Lower leg skin (tissue), 4 donors: ENCODE data around the gene GADD45B. TPM values are rescaled to one million over a fixed set of nuclear protein-coding genes. Genes with fewer than 3 reads are reported as not detected.
A peak's percentile ranks its signal among the peaks of the same experiment; 100 is the strongest.

Experiments
- DNase-seq, 2 donors: peaks; one replicate each; pipeline ENCODE4 v3.0.0-alpha.2; 2019; ENCODE audit warnings: low spot score in 2 of 2
- H3K4me3 ChIP-seq: fragments of 200-600 bp; sonication (generic); 2 replicates; pipeline ENCODE4 v1.5.1; 2017; ENCODE audit warnings: mild to moderate bottlenecking, low read depth; ENCODE audit not compliant: poor library complexity, severe bottlenecking
- CTCF ChIP-seq, 3 donors: fragments of 450-650 bp; IDR thresholded peaks; one replicate each; pipeline ENCODE4 v1.5.1; 2016; ENCODE audit warnings: antibody characterized with exemption in 3 of 3, mild to moderate bottlenecking in 3 of 3, moderate library complexity in 2 of 3
- POLR2A ChIP-seq, 2 donors: fragments of 450-650 bp; IDR thresholded peaks; one replicate each; pipeline ENCODE4 v1.6.1; 2016 to 2017; ENCODE audit warnings: antibody characterized with exemption in 2 of 2, mild to moderate bottlenecking in 1 of 2, moderate library complexity in 1 of 2
- WGBS, 2 donors: methylation state at CpG; one replicate each; pipeline ENCODE4 v1.1.5; 2018; 5-methylcytosine and 5-hydroxymethylcytosine counted together
- intact Hi-C: fragments of 100-400 bp; cut with DNase I; formaldehyde crosslinking; loops from one replicate; pipeline ENCODE4 v1.15.0; 2023; ENCODE audit warnings: low total_unique reads
- total RNA-seq, 4 donors: library from RNA; depleted of rRNA; stranded (reverse); fragments of >200 nt; gene quantifications; one replicate each; pipeline ENCODE4 v1.1.0, GENCODE V29; 2016

GADD45B gene
- total RNA-seq, 4 donors from 2014 or later: 74.0 to 205 (median 106) TPM

GRCh38 chr19:2481466-2481865, 5.5 kb downstream of the GADD45B start:
- 89 to 94% methylated on average over 13 to 16 of the region's 16 CpGs for WGBS, 2 donors
- intact Hi-C loops: no loop called here
- H3K4me3 ChIP-seq: no peak overlapping the region
- TF ChIP-seq CTCF (IDR thresholded peaks at IDR 0.05) (no peak), POLR2A (IDR thresholded peaks at IDR 0.05) (no peak)
- peak in 1 of 2 donors; percentile 85 for DNase-seq

DNA sequence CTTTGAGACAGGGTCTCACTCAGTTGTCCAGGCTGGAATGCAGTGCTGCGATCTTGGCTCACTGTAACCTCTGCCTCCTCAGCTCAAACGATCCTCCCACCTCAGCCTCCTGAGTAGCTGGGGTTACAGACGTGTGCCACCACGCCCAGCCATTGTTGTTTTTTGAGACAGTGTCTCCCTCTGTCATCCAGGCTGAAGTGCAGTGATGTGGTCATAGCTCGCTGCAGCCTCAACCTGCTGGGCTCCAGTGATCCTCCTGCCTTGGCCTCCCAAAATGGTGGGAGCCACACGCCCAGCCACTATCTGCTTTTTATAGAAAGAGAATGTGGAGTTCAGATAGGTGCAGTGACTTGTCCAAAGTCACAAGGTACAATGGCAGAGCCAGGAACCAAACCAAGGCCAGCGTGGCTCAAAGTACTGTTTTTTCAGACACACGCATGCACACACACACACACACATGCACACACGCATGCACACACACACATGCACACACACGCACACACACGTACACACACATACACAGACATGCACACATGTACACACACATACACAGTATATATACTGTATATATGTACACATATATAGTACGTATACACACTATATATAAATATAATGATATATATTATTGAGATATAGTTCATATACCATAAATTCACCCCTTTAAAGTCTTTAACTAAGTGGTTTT, 6.6 kb downstream of the GADD45B start:
- intact Hi-C loops: no loop called here
- no peak for DNase-seq
- WGBS, 2 donors: 73 to 75% methylated on average over 12 of the region's 12 CpGs
- no peak overlapping the region for H3K4me3 ChIP-seq
- TF ChIP-seq POLR2A (IDR thresholded peaks at IDR 0.05) (no peak), CTCF (IDR thresholded peaks at IDR 0.05) (no peak)

- WGBS, 2 donors: 87 to 88% methylated on average over 6 of the region's 6 CpGs
- TF ChIP-seq CTCF (IDR thresholded peaks at IDR 0.05) (no peak), POLR2A (IDR thresholded peaks at IDR 0.05) (no peak)
- H3K4me3 ChIP-seq: no peak overlapping the region
- no peak for DNase-seq
- intact Hi-C loops: no loop called here
These were observed 7.2 kb downstream of the GADD45B start for GRCh38 chr19:2483084-2483483.

GRCh38 chr19:2483484-2484151, 7.7 kb downstream of the GADD45B start:
- 79 to 91% methylated on average over 4 of the region's 4 CpGs for WGBS, 2 donors
- TF ChIP-seq POLR2A (IDR thresholded peaks at IDR 0.05): no peak
- no peak for TF ChIP-seq CTCF (IDR thresholded peaks at IDR 0.05)
- no peak for DNase-seq
- intact Hi-C loops: no loop called here
- no peak overlapping the region for H3K4me3 ChIP-seq

- WGBS, 2 donors: 59 to 67% methylated on average over 13 of the region's 13 CpGs
- intact Hi-C loops: no loop called here
- no peak for DNase-seq
- H3K4me3 ChIP-seq: no peak overlapping the region
- TF ChIP-seq CTCF (IDR thresholded peaks at IDR 0.05) (no peak), POLR2A (IDR thresholded peaks at IDR 0.05) (no peak)
These were observed 8.4 kb downstream of the GADD45B start for GRCh38 chr19:2484178-2484937.
